Measurements from ENCODE around the gene GDF3. TPM values are rescaled to one million over a fixed set of nuclear protein-coding genes. Genes with fewer than 3 reads are reported as not detected.

Gene GDF3
- not detected for total RNA-seq

GRCh38 chr12:7695566-7696197, at the start of gene GDF3:
TSS of gene GDF3 (minus strand) at chr12:7695775. CDS start at chr12:7695728, 47 bp downstream.

DNA sequence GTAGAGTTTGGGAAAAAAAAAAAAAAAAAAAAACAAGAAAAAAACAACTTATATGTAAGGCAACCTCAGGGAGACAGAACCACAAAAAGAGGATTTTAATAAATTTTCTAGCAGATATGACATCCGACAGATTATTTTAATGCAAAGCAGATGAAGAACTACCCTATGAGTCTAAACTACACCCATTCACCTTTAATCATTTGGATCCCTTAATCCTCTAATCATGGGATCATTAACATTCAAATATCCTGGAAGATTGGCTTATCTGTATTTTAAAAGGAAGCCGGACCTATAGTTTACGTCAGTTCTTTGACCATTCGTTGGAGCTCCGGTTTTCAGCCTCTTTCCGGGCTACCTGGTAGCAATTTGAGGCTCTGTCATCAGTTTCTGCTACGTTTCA, 15.6 kb upstream of the GDF3 start, which contains the start of gene DPPA3:
Gene DPPA3 (plus strand): TSS at position 301 of the 400 bp plus-strand sequence. CDS start 138 bp downstream, outside the sequence.

Other genes with a start within 250 kb of the GDF3 start
- gene CD163, start 192.0 kb downstream of the GDF3 start, total RNA-seq, result not detected
- not detected for gene APOBEC1, start 29.9 kb downstream of the GDF3 start, total RNA-seq
- gene DPPA3, start 15.7 kb upstream of the GDF3 start, total RNA-seq, result not detected
- gene CLEC4C, start 51.6 kb upstream of the GDF3 start, total RNA-seq, result not detected
- not detected for gene NANOGNB, start 69.4 kb upstream of the GDF3 start, total RNA-seq
- gene NANOG, start 93.6 kb upstream of the GDF3 start, total RNA-seq, result 1 to 10 TPM in 1 of 2 donors, not detected in 1; 1.0 TPM
- not detected for gene SLC2A14, start 177.1 kb upstream of the GDF3 start, total RNA-seq
- gene SLC2A3, start 240.4 kb upstream of the GDF3 start, total RNA-seq, result 10 to 100 TPM; 40.6 to 70.6 TPM

All from melanocyte of skin (primary cell).